GM18519 (cell line): Measurements from ENCODE around the gene DCTPP1.
"Not testable (repeated sequence)": the region's sequence is repeated elsewhere in the genome, so short reads cannot be mapped to it uniquely, and the experiment has no call there.

Source experiments
- ATAC-seq: cut with Tn5 transposase; IDR thresholded peaks from one replicate; pipeline ENCODE4 v1.9.1; 2021; ENCODE audit warnings: mild to moderate bottlenecking, moderate library complexity; ENCODE audit not compliant: unreplicated experiment, low FRiP score

DCTPP1 gene

GRCh38 chr16:30429678-30430427, at the start of gene DCTPP1:
Gene DCTPP1, minus strand, starts transcription at chr16:30430030. Its CDS starts 50 bp downstream, at chr16:30429980.
- ATAC-seq, result peak; percentile 86

GRCh38 chr16:30478766-30479478, 49.1 kb upstream of the DCTPP1 start:
- no peak for ATAC-seq

- not testable (repeated sequence) for ATAC-seq
These were observed 47.9 kb upstream of the DCTPP1 start for GRCh38 chr16:30477773-30478172.

- no peak for ATAC-seq
These were observed 47.2 kb upstream of the DCTPP1 start for GRCh38 chr16:30476991-30477390.

- ATAC-seq, result no peak
These were observed 44.9 kb upstream of the DCTPP1 start for GRCh38 chr16:30474684-30475083.

GRCh38 chr16:30474074-30474452, 44.2 kb upstream of the DCTPP1 start:
- ATAC-seq, result no peak

- no peak for ATAC-seq
These were observed 43.6 kb upstream of the DCTPP1 start for GRCh38 chr16:30473231-30474073.

GRCh38 chr16:30472328-30472942, 42.6 kb upstream of the DCTPP1 start, which contains the start of gene ITGAL:
Gene ITGAL, plus strand, starts transcription at chr16:30472742. Its CDS starts 96 bp downstream, at chr16:30472838.
- no peak for ATAC-seq

- ATAC-seq, result no peak
These were observed 40.8 kb upstream of the DCTPP1 start for GRCh38 chr16:30470632-30470995.

- no peak for ATAC-seq
These were observed 40.3 kb upstream of the DCTPP1 start for GRCh38 chr16:30470170-30470512.

- no peak for ATAC-seq
These were observed 34.2 kb upstream of the DCTPP1 start for GRCh38 chr16:30464078-30464477.

- not testable (repeated sequence) for ATAC-seq
These were observed 31.6 kb upstream of the DCTPP1 start for GRCh38 chr16:30461426-30461825.

GRCh38 chr16:30459456-30459855, 29.6 kb upstream of the DCTPP1 start:
- ATAC-seq, result no peak

GRCh38 chr16:30458561-30459394, 28.9 kb upstream of the DCTPP1 start:
- peak; percentile 56 for ATAC-seq

- ATAC-seq, result no peak
These were observed 28.1 kb upstream of the DCTPP1 start for GRCh38 chr16:30457743-30458560.

- no peak for ATAC-seq
These were observed 27.4 kb upstream of the DCTPP1 start for GRCh38 chr16:30457256-30457655.

GRCh38 chr16:30456302-30456701, 26.5 kb upstream of the DCTPP1 start:
- ATAC-seq, result no peak

GRCh38 chr16:30452709-30453580, 23.1 kb upstream of the DCTPP1 start:
- not testable (repeated sequence) for ATAC-seq
